HFFc6 (cell line): ENCODE measurements around the gene CDK1. TPM values are rescaled to one million over a fixed set of nuclear protein-coding genes. Genes with fewer than 3 reads are reported as not detected.
A peak's percentile ranks its signal among the peaks of the same experiment; 100 is the strongest.

ENCODE experiments used
- DNase-seq: peaks from one replicate; pipeline ENCODE4 v3.0.0-alpha.2; 2018
- H3K27ac Mint-ChIP-seq: 2 replicates; pipeline ENCODE4 v1.8.0; 2020; ENCODE audit warnings: mild to moderate bottlenecking, mixed read lengths
- H3K27me3 Mint-ChIP-seq: 2 replicates; pipeline ENCODE4 v1.8.0; 2021; ENCODE audit warnings: mild to moderate bottlenecking, moderate library complexity, mixed read lengths; ENCODE audit not compliant: insufficient read depth
- H3K36me3 Mint-ChIP-seq: 2 replicates; pipeline ENCODE4 v1.8.0; 2021; ENCODE audit warnings: low read depth, mixed read lengths
- H3K4me1 Mint-ChIP-seq: 2 replicates; pipeline ENCODE4 v1.8.0; 2020; ENCODE audit warnings: low read depth, mixed read lengths
- H3K4me3 Mint-ChIP-seq: 2 replicates; pipeline ENCODE4 v1.8.0; 2020; ENCODE audit warnings: mild to moderate bottlenecking, moderate library complexity, mixed read lengths
- H3K9me3 Mint-ChIP-seq: 2 replicates; pipeline ENCODE4 v1.8.0; 2020; ENCODE audit warnings: mild to moderate bottlenecking, mixed read lengths
- total RNA-seq, 6 experiments: library from RNA; stranded (reverse); fragmentation: NEBNext Ultra II Directional; extraction: Animal tissue kit (Norgen Biotek cat#: 25700); gene quantifications; 2 replicates in 1 of 6; 3 replicates in 5 of 6; pipeline ENCODE4 v1.2.3, GENCODE V29; 2021
- TF ChIP-seq, protein P1 (sequence below): fragments of 200-600 bp; sonication (generic); IDR thresholded peaks from 2 replicates; pipeline ENCODE4 v1.5.0; 2021; ENCODE audit warnings: antibody characterized with exemption, mild to moderate bottlenecking

CDK1 gene
- total RNA-seq, 6 experiments from 2014 or later = 18.3 to 43.0 (median 38.5) TPM

- peak; percentile 63 for DNase-seq
- no peaks in the 10 kb centered on the region for H3K36me3 Mint-ChIP-seq
- no peak overlapping the region for H3K4me3 Mint-ChIP-seq
- no peaks in the 10 kb centered on the region for H3K9me3 Mint-ChIP-seq
- peaks cover 1% of the 10 kb centered on the region; the same call in 1 of the 2 replicates for H3K27me3 Mint-ChIP-seq
- H3K27ac Mint-ChIP-seq = peak overlapping the region; percentile 41; the same call in 1 of the 2 replicates
- TF ChIP-seq, protein P1, sequence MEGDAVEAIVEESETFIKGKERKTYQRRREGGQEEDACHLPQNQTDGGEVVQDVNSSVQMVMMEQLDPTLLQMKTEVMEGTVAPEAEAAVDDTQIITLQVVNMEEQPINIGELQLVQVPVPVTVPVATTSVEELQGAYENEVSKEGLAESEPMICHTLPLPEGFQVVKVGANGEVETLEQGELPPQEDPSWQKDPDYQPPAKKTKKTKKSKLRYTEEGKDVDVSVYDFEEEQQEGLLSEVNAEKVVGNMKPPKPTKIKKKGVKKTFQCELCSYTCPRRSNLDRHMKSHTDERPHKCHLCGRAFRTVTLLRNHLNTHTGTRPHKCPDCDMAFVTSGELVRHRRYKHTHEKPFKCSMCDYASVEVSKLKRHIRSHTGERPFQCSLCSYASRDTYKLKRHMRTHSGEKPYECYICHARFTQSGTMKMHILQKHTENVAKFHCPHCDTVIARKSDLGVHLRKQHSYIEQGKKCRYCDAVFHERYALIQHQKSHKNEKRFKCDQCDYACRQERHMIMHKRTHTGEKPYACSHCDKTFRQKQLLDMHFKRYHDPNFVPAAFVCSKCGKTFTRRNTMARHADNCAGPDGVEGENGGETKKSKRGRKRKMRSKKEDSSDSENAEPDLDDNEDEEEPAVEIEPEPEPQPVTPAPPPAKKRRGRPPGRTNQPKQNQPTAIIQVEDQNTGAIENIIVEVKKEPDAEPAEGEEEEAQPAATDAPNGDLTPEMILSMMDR = peak; percentile 74
- peaks cover 58% of the 10 kb centered on the region for H3K4me1 Mint-ChIP-seq
These were observed 41.9 kb downstream of the CDK1 start for GRCh38 chr10:60820093-60820754.

- Mint-ChIP-seq H3K4me3 (no peak overlapping the region), H3K4me1 (peaks cover 53% of the 10 kb centered on the region), H3K27ac (no peak overlapping the region), H3K36me3 (no peaks in the 10 kb centered on the region), H3K9me3 (no peaks in the 10 kb centered on the region), H3K27me3 (peaks cover 1% of the 10 kb centered on the region; the same call in 1 of the 2 replicates)
- DNase-seq = no peak
- TF ChIP-seq, protein P1 = no peak
These were observed 43.4 kb downstream of the CDK1 start for GRCh38 chr10:60821656-60822055.

DNA sequence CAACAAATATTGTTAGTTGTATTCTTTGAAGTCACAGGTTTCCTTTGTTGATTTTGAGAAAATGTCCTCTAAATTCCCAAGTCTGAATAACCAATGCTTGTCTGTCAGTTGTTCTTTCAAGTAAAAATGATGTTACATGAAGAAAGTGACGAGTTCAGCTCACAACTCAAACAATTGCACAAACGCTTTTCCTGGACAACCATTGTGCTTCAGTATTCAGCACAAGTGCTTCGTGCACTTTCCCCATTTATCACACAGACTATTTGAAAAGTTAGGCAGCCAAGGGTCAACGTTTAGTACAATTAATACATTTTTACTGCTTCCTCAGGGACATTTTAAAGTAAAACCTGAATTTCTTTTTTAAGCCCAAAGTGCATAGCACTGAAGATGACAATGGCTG lies 44.5 kb downstream of the CDK1 start:
- TF ChIP-seq, protein P1 = no peak
- Mint-ChIP-seq H3K9me3 (no peaks in the 10 kb centered on the region), H3K36me3 (no peaks in the 10 kb centered on the region), H3K27me3 (no peaks in the 10 kb centered on the region), H3K4me1 (peaks cover 46% of the 10 kb centered on the region), H3K27ac (no peak overlapping the region), H3K4me3 (no peak overlapping the region)
- DNase-seq = no peak

DNA sequence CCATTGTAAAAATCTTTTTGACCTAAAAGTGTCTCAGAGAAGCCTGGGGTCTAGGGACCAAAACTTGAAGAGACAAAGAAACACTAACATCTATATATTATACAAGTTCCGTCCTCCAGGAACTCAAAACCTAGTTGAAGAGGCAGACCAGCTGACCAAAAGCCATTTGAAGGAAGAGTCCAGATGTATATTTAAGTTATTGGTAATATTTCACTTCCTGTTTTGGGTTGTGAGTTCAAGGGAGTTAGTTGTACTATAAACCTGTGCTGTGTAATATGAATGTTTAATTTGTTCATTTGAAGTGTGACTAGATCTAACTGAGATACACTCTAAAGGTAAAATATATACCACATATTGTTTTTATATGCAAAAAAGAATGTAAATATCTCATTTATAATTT lies 45.0 kb downstream of the CDK1 start:
- TF ChIP-seq, protein P1 = no peak
- Mint-ChIP-seq H3K9me3 (no peaks in the 10 kb centered on the region), H3K36me3 (no peaks in the 10 kb centered on the region), H3K4me1 (peaks cover 46% of the 10 kb centered on the region), H3K27me3 (no peaks in the 10 kb centered on the region), H3K27ac (no peak overlapping the region), H3K4me3 (no peak overlapping the region)
- DNase-seq = no peak

- DNase-seq = no peak
- no peaks in the 10 kb centered on the region for H3K9me3 Mint-ChIP-seq
- TF ChIP-seq, protein P1 = no peak
- H3K27me3 Mint-ChIP-seq = no peaks in the 10 kb centered on the region
- H3K4me3 Mint-ChIP-seq = no peak overlapping the region
- H3K36me3 Mint-ChIP-seq = no peaks in the 10 kb centered on the region
- peaks cover 32% of the 10 kb centered on the region for H3K4me1 Mint-ChIP-seq
- H3K27ac Mint-ChIP-seq = no peak overlapping the region
These were observed 47.2 kb downstream of the CDK1 start for GRCh38 chr10:60825520-60825919.
